OCI-LY3 (cell line): ENCODE measurements around the gene NRM.
A peak's percentile ranks its signal among the peaks of the same experiment; 100 is the strongest.

ENCODE experiments used
- H2AFZ ChIP-seq: fragments of 200-600, 300-600 bp; shearing (Covaris generic); 2 replicates; pipeline ENCODE4 v1.6.0; 2014; ENCODE audit warnings: antibody characterized with exemption, low read depth, low read length
- H3K27ac ChIP-seq: fragments of 200-600, 300-600 bp; sonication (generic); 2 replicates; pipeline ENCODE4 v1.5.1; 2014; ENCODE audit warnings: mild to moderate bottlenecking, low read length, moderate library complexity, mixed read lengths
- H3K27me3 ChIP-seq: fragments of 200-600, 300-600 bp; sonication (generic); 2 replicates; pipeline ENCODE4 v1.6.1; 2014; ENCODE audit warnings: low read depth, low read length, mixed read lengths
- H3K36me3 ChIP-seq: fragments of 200-600, 300-600 bp; sonication (generic); replicated peaks from 2 replicates; pipeline ENCODE3; 2014; ENCODE audit warnings: low read depth, low read length, mixed read lengths
- H3K4me1 ChIP-seq: fragments of 300-600, 200-600 bp; sonication (generic); 2 replicates; pipeline ENCODE4 v1.6.1; 2014; ENCODE audit warnings: low read length, mixed read lengths
- H3K4me2 ChIP-seq: fragments of 200-600, 300-600 bp; sonication (generic); 2 replicates; pipeline ENCODE4 v1.6.1; 2014; ENCODE audit warnings: low read length, mixed read lengths
- H3K4me3 ChIP-seq: fragments of 300-600, 200-600 bp; sonication (generic); 2 replicates; pipeline ENCODE4 v1.5.1; 2014; ENCODE audit warnings: antibody characterized with exemption, mild to moderate bottlenecking, low read length, moderate library complexity
- H3K79me2 ChIP-seq: fragments of 300-600, 200-600 bp; shearing (Covaris generic); 2 replicates; pipeline ENCODE4 v1.6.1; 2014; ENCODE audit warnings: mild to moderate bottlenecking, low read length, mixed read lengths
- H3K9ac ChIP-seq: fragments of 300-600, 200-600 bp; shearing (Covaris generic); 2 replicates; pipeline ENCODE4 v1.6.0; 2014; ENCODE audit warnings: mild to moderate bottlenecking, low read length, moderate library complexity
- H3K9me3 ChIP-seq: fragments of 200-600, 300-600 bp; shearing (Covaris generic); 2 replicates; pipeline ENCODE4 v1.6.1; 2014; ENCODE audit warnings: low read length, mixed read lengths; ENCODE audit not compliant: insufficient read depth
- H4K20me1 ChIP-seq: fragments of 200-600, 300-600 bp; sonication (generic); 2 replicates; pipeline ENCODE4 v1.6.1; 2016; ENCODE audit warnings: low read length, mixed read lengths; ENCODE audit not compliant: insufficient read depth
- CTCF ChIP-seq: fragments of 200-600, 300-600 bp; sonication (generic); IDR thresholded peaks from 2 replicates; pipeline ENCODE4 v1.5.1; 2014; ENCODE audit warnings: antibody characterized with exemption, low read length, low read depth
- EZH2phosphoT487 ChIP-seq: fragments of 200-600 bp; shearing (Covaris generic); IDR thresholded peaks from 2 replicates; pipeline ENCODE4 v1.6.1; 2018; ENCODE audit warnings: antibody characterized with exemption, mixed run types, low read depth

Gene NRM

DNA sequence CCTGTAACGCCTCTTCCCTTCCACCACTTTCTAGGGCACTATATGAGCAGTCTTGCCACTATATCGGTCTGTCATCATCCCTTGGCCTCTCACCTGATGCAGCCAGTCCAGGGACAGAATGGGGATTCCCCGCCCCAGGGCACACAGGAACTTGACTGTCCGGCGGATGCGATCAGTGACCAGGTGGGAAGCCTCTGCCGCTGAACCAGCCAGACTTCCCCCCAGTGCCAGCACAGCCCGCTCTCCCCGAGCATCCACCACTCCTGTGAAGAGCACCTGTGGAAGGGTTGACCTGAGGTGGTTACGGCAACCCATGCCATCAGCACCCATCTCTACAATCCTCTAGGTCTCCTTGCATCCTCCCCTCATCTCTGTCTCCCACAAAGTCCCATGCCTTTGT, 12.2 kb upstream of the NRM start:
- Histone ChIP-seq H3K4me1 (no peaks in the 10 kb centered on the region), H3K4me2 (no peak overlapping the region), H3K27me3 (no peaks in the 10 kb centered on the region), H3K27ac (no peak overlapping the region), H3K79me2 (no peaks in the 10 kb centered on the region), H2AFZ (no peak overlapping the region), H3K4me3 (no peak overlapping the region), H4K20me1 (no peaks in the 10 kb centered on the region), H3K9ac (no peak overlapping the region), H3K36me3 (no peaks in the 10 kb centered on the region), H3K9me3 (no peaks in the 10 kb centered on the region)
- TF ChIP-seq CTCF (no peak), EZH2phosphoT487 (no peak)

DNA sequence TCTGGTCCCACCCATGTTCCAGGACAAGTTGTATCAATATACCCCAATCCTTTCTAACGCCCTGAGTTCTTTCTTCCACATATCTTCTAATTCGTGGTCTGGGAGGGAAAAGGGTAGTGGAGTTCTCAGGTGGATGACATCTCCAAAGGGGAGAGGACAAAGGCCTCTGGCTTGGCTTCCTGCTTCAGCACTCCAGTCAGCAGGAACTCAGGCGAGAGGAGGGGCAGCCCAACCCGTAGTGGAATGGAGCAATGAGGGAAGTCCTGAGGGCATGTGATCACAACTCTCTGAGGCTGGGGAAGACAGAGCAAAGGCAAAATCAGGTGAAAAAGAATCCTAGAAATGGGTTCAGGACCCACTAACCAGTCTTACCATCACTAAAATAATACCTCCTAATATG, 9.6 kb upstream of the NRM start:
- Histone ChIP-seq H3K79me2 (no peaks in the 10 kb centered on the region), H3K9ac (no peak overlapping the region), H3K27me3 (no peaks in the 10 kb centered on the region), H3K4me2 (no peak overlapping the region), H2AFZ (no peak overlapping the region), H3K4me1 (peaks cover 3% of the 10 kb centered on the region; the same call in 1 of the 2 replicates), H3K4me3 (no peak overlapping the region), H3K27ac (no peak overlapping the region), H3K9me3 (no peaks in the 10 kb centered on the region), H4K20me1 (no peaks in the 10 kb centered on the region), H3K36me3 (no peaks in the 10 kb centered on the region)
- TF ChIP-seq EZH2phosphoT487 (no peak), CTCF (no peak)

DNA sequence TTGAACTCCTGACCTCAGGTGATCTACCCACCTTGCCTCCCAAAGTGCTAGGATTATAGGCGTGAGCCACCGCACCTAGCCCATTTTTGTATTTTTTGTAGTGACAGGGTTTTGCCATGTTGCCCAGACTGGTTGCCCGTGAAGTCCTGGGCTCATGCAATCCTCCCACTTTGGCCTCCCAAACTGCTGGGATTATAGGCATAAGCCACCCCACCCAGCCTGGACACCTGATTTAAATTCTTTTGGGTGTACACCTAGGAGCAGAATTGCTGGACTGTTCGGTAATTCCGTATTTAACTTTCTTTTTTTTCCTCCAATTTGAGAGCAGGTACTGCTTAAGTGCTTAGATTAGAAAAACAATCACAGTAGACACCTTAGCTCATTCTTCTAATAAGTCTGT, 5.6 kb upstream of the NRM start:
- Histone ChIP-seq H3K36me3 (no peaks in the 10 kb centered on the region), H3K4me2 (no peak overlapping the region), H3K79me2 (no peaks in the 10 kb centered on the region), H3K9me3 (no peaks in the 10 kb centered on the region), H3K9ac (no peak overlapping the region), H2AFZ (no peak overlapping the region), H3K4me3 (no peak overlapping the region), H3K4me1 (peaks cover 9% of the 10 kb centered on the region; the same call in 1 of the 2 replicates), H3K27me3 (no peaks in the 10 kb centered on the region), H3K27ac (no peak overlapping the region), H4K20me1 (no peaks in the 10 kb centered on the region)
- no peak for TF ChIP-seq CTCF
- no peak for TF ChIP-seq EZH2phosphoT487

- TF ChIP-seq EZH2phosphoT487, result no peak
- no peak for TF ChIP-seq CTCF
- H3K79me2 ChIP-seq, result peaks cover under 1% of the 10 kb centered on the region
- H3K4me1 ChIP-seq, result peaks cover 27% of the 10 kb centered on the region
- H3K9me3 ChIP-seq, result no peaks in the 10 kb centered on the region
- H2AFZ ChIP-seq, result peak overlapping the region; percentile 49
- no peaks in the 10 kb centered on the region for H3K27me3 ChIP-seq
- H3K27ac ChIP-seq, result no peak overlapping the region
- peak overlapping the region; percentile 94 for H3K4me3 ChIP-seq
- H3K36me3 ChIP-seq, result no peaks in the 10 kb centered on the region
- H4K20me1 ChIP-seq, result no peaks in the 10 kb centered on the region
- peak overlapping the region; percentile 87 for H3K4me2 ChIP-seq
- peak overlapping the region; percentile 75 for H3K9ac ChIP-seq
These were observed 544 bp upstream of the NRM start for GRCh38 chr6:30691208-30691847.
